Loucy (cell line): ENCODE data around the gene FAM171A2.

Experiments
- H2AFZ ChIP-seq: fragments of 200-600 bp; sonication (generic); 2 replicates; pipeline ENCODE4 v1.6.0; 2016; ENCODE audit warnings: antibody characterized with exemption, mild to moderate bottlenecking, low read length, moderate library complexity
- H3F3A ChIP-seq: fragments of 200-600 bp; 2 replicates; pipeline ENCODE4 v1.6.0; 2016; ENCODE audit warnings: antibody characterized with exemption, low read depth, mild to moderate bottlenecking
- H3K27me3 ChIP-seq: fragments of 200-600 bp; sonication (generic); 2 replicates; pipeline ENCODE4 v1.6.1; 2014; ENCODE audit warnings: low read length, mild to moderate bottlenecking; ENCODE audit not compliant: insufficient read depth, poor library complexity, severe bottlenecking
- H3K36me3 ChIP-seq: fragments of 200-600 bp; sonication (generic); 2 replicates; pipeline ENCODE4 v1.6.1; 2016; ENCODE audit warnings: low read length; ENCODE audit not compliant: insufficient read depth
- H3K4me1 ChIP-seq: fragments of 200-600 bp; sonication (generic); 2 replicates; pipeline ENCODE4 v1.5.1; 2014; ENCODE audit warnings: low read length, mild to moderate bottlenecking; ENCODE audit not compliant: insufficient read depth, poor library complexity, severe bottlenecking
- H3K4me2 ChIP-seq: fragments of 200-600 bp; sonication (generic); 2 replicates; pipeline ENCODE4 v1.6.0; 2014; ENCODE audit warnings: antibody characterized with exemption, low read length, low read depth, mild to moderate bottlenecking; ENCODE audit not compliant: poor library complexity, severe bottlenecking
- H3K4me3 ChIP-seq: fragments of 200-600 bp; sonication (generic); 2 replicates; pipeline ENCODE4 v1.5.1; 2014; ENCODE audit warnings: low read length, mild to moderate bottlenecking, mixed read lengths; ENCODE audit not compliant: poor library complexity, severe bottlenecking
- H3K79me2 ChIP-seq: fragments of 200-600 bp; sonication (generic); 2 replicates; pipeline ENCODE4 v1.6.1; 2014; ENCODE audit warnings: low read length; ENCODE audit not compliant: insufficient read depth
- H3K9ac ChIP-seq: fragments of 200-600 bp; sonication (generic); 2 replicates; pipeline ENCODE4 v1.6.0; 2014; ENCODE audit warnings: mild to moderate bottlenecking, low read depth, low read length, moderate library complexity; ENCODE audit not compliant: poor library complexity, severe bottlenecking
- H3K9me2 ChIP-seq: fragments of 200-600 bp; sonication (generic); replicated peaks from 2 replicates; pipeline ENCODE4 v1.6.1; 2016; ENCODE audit warnings: low read depth, low read length, mixed read lengths
- H3K9me3 ChIP-seq: fragments of 200-600 bp; sonication (generic); 2 replicates; pipeline ENCODE4 v1.6.1; 2014; ENCODE audit warnings: mild to moderate bottlenecking, antibody characterized with exemption, low read length, low read depth; ENCODE audit not compliant: insufficient read depth
- H4K20me1 ChIP-seq: fragments of 200-600 bp; sonication (generic); 2 replicates; pipeline ENCODE4 v1.6.0; 2014; ENCODE audit warnings: antibody characterized with exemption, low read length, mild to moderate bottlenecking; ENCODE audit not compliant: insufficient read depth, poor library complexity, severe bottlenecking
- CTCF ChIP-seq: fragments of 200-600 bp; sonication (generic); conservative IDR thresholded peaks from 2 replicates; pipeline ENCODE4 v1.5.1; 2014; ENCODE audit warnings: mild to moderate bottlenecking, antibody characterized with exemption, low read length
- EZH2phosphoT487 ChIP-seq: fragments of 200-600 bp; IDR thresholded peaks from 2 replicates; pipeline ENCODE4 v1.6.1; 2018; ENCODE audit warnings: antibody characterized with exemption, mild to moderate bottlenecking, moderate library complexity, borderline replicate concordance

The FAM171A2 gene

DNA sequence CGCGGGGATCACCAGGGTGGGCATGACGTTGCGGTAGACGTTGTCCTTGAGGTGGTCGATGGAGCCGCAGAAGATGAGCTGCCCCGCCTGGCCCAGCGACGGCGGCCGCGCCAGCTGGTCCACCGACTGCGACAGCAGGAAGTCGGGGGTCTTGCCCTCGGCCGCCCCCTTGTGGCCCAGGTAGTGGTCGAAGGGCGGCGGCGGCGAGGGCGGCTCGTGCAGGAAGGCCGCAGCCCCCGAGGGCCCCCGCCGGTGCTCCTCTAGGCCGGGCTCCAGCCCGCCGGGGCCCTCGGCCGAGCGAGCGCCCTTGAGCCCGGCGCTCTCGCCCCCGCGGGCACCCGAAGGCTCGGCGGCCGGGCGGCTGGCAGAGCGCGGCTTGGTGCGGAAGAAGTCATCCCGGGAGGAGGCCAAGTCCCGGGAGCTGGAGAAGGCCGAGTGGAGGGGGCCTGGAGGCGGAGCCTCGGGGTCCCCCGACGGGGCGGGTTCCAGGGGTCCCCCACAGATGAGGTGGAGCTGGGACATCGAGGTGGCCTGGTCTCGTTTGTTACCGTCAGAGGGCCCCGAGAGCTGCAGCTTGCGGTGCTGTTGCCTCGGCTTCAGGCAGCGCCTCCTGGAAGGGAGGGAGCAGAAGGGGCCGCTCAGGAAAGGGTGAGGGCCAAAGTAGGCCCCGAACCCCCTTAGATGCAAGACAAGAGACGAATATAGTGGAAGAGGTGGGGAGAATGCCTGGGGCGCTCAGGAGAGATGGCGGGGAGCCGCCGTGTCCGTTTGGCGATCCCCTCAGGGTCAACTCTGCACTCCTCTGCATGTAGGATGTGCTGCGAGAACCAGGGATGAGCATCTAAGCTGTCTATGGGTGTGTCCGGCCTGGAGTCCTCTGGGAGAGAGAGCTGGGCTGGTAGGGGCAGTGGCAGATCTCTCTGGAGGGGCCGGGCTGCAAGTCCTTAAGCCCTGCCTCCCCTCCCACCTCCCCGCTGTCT is 8.8 kb downstream of the FAM171A2 start:
- H3K4me3 ChIP-seq, result no peak overlapping the region
- H3F3A ChIP-seq, result no peaks in the 10 kb centered on the region
- H2AFZ ChIP-seq, result no peak overlapping the region
- H3K4me1 ChIP-seq, result no peaks in the 10 kb centered on the region
- no peaks in the 10 kb centered on the region for H3K36me3 ChIP-seq
- no peaks in the 10 kb centered on the region for H4K20me1 ChIP-seq
- no peak for TF ChIP-seq CTCF
- TF ChIP-seq EZH2phosphoT487, result no peak
- no peaks in the 10 kb centered on the region for H3K9me3 ChIP-seq
- H3K79me2 ChIP-seq, result no peaks in the 10 kb centered on the region
- no peak overlapping the region for H3K4me2 ChIP-seq
- H3K27me3 ChIP-seq, result no peaks in the 10 kb centered on the region
- no peaks in the 10 kb centered on the region for H3K9me2 ChIP-seq
- no peak overlapping the region for H3K9ac ChIP-seq

GRCh38 chr17:44353672-44354331 is 9.9 kb downstream of the FAM171A2 start:
- H3K36me3 ChIP-seq, result no peaks in the 10 kb centered on the region
- H3K4me1 ChIP-seq, result no peaks in the 10 kb centered on the region
- no peaks in the 10 kb centered on the region for H3K9me2 ChIP-seq
- no peak for TF ChIP-seq CTCF
- no peak for TF ChIP-seq EZH2phosphoT487
- no peak overlapping the region for H3K4me3 ChIP-seq
- no peak overlapping the region for H2AFZ ChIP-seq
- H3F3A ChIP-seq, result no peaks in the 10 kb centered on the region
- H3K27me3 ChIP-seq, result no peaks in the 10 kb centered on the region
- H4K20me1 ChIP-seq, result no peaks in the 10 kb centered on the region
- H3K4me2 ChIP-seq, result no peak overlapping the region
- H3K9me3 ChIP-seq, result no peaks in the 10 kb centered on the region
- no peak overlapping the region for H3K9ac ChIP-seq
- no peaks in the 10 kb centered on the region for H3K79me2 ChIP-seq

DNA sequence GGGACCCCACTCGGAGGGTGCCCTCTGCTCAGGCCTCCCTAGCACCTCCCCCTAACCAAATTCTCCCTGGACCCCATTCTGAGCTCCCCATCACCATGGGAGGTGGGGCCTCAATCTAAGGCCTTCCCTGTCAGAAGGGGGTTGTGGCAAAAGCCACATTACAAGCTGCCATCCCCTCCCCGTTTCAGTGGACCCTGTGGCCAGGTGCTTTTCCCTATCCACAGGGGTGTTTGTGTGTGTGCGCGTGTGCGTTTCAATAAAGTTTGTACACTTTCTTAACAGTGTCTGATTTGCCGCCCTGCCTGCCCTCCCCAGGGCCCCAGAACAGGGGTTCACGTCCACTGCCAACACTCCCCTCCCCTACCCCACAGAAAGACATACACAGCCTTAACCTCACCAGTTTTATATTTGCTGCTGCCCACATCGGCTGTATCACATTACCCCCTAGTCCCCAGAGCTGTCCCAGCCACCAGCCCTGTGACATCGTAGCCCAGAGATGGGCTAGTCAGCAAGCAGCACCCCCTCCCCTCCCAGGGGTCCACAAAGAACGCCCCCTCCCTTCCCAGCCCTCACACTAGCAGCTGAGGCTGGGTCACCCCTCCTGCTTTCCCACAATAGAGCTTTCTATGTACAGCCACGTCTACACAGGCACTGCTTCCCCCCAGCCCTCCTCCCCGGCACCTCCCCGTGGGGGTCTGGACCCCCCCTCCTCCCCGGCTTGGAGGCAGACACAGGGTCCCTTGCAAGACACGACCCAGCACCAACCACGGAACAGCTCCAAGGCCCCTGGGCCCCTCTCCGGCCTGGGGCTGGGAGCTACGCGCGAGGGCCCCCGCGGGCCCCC is 10.6 kb downstream of the FAM171A2 start:
- Histone ChIP-seq H3K36me3 (no peaks in the 10 kb centered on the region), H3K4me2 (no peak overlapping the region), H3K4me3 (no peak overlapping the region)

More for the DNA sequence above, 10.6 kb downstream of the FAM171A2 start:
- no peak for TF ChIP-seq EZH2phosphoT487
- TF ChIP-seq CTCF, result no peak
- Histone ChIP-seq H3K9ac (no peak overlapping the region), H3K4me1 (peaks cover 5% of the 10 kb centered on the region), H3K9me2 (no peaks in the 10 kb centered on the region), H3K9me3 (no peaks in the 10 kb centered on the region), H3K79me2 (no peaks in the 10 kb centered on the region), H3F3A (no peaks in the 10 kb centered on the region), H2AFZ (no peak overlapping the region), H4K20me1 (no peaks in the 10 kb centered on the region), H3K27me3 (no peaks in the 10 kb centered on the region)
